Endothelial cell of umbilical vein (primary cell): ENCODE results near the gene KRTAP10-1.

Experiments
- POLR2A ChIP-seq: IDR thresholded peaks from 2 replicates; pipeline ENCODE4 v1.6.1; 2012; ENCODE audit warnings: low read depth, mild to moderate bottlenecking, control low read depth, low read length
- TF ChIP-seq, protein P1 (sequence below), 2 donors: IDR thresholded peaks; 1 replicate in 1 of 2; 2 replicates in 1 of 2; pipeline ENCODE4 v1.5.1; 2011; ENCODE audit warnings: low read length in 2 of 2, mild to moderate bottlenecking in 2 of 2, moderate library complexity in 2 of 2, control low read depth in 1 of 2, inconsistent platforms in 1 of 2, low read depth in 1 of 2; ENCODE audit not compliant: insufficient read depth in 1 of 2; ENCODE audit errors: extremely low read depth in 1 of 2

DNA sequence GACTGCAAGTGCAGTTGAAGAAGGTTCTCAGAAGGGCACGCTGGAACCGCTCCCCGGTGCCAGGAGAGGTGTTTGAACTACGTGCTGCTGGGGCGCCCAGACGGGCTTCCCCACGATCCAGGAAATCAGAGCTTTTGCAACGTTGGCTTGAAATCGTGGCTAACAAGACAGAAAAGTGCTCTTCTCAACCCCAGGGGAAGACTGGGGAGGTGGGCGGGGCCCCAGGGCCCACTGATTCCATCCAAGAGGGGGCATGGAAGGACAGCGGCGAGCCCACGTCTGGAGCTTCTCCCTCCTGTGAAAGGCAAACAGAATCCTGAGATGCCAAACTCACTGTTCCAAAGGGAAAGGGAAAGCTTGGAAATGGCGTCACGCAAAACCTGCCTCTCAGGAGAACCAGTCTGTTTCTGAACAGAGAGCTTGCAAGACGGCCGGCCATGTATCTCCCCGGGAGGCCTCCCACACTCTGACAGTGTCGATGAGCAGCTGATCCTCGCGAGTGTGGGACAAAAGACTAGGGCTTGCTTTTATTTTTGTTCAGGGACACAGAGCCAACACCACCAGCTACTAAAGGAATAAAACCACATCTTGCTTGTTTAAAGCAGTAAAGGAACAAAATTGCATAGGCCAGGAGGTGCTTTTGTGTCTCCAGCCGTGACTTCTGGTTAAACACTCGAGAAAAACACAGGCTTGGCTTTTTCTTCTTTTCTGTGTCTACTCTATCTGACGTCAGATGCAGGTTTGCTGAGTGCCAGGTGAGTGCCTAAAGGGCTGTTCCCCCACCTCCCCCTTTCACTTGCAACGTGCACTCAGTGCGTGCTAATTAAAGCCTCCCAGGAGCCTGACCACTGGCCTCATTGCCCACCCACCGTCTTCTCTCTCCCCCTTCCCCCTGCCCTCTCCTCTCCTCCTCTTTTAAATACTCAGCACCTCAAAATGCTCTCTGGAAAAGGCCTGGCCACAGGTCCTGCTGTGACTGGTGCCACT, 43.1 kb downstream of the KRTAP10-1 start:
- TF ChIP-seq, protein P1, sequence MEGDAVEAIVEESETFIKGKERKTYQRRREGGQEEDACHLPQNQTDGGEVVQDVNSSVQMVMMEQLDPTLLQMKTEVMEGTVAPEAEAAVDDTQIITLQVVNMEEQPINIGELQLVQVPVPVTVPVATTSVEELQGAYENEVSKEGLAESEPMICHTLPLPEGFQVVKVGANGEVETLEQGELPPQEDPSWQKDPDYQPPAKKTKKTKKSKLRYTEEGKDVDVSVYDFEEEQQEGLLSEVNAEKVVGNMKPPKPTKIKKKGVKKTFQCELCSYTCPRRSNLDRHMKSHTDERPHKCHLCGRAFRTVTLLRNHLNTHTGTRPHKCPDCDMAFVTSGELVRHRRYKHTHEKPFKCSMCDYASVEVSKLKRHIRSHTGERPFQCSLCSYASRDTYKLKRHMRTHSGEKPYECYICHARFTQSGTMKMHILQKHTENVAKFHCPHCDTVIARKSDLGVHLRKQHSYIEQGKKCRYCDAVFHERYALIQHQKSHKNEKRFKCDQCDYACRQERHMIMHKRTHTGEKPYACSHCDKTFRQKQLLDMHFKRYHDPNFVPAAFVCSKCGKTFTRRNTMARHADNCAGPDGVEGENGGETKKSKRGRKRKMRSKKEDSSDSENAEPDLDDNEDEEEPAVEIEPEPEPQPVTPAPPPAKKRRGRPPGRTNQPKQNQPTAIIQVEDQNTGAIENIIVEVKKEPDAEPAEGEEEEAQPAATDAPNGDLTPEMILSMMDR (IDR thresholded peaks at IDR 0.05; ENCODE audit: extremely low read depth in 1 of 2, insufficient read depth in 1 of 2, low read depth in 1 of 2, low read length in 2 of 2), result no peak
- no peak for TF ChIP-seq POLR2A
